NCI-H82 treated with DMSO at 0.1 percent for 48 hours (cell line): ENCODE measurements around the gene YBEY.
A peak's percentile ranks its signal among the peaks of the same experiment; 100 is the strongest.
"Not testable (repeated sequence)": the region's sequence is repeated elsewhere in the genome, so short reads cannot be mapped to it uniquely, and the experiment has no call there.

Source experiments
- DNase-seq: peaks from one replicate; lab custom pipeline; 2025; ENCODE audit not compliant: unreplicated experiment; lab: John Stamatoyannopoulos, UW

Gene YBEY, protein sequence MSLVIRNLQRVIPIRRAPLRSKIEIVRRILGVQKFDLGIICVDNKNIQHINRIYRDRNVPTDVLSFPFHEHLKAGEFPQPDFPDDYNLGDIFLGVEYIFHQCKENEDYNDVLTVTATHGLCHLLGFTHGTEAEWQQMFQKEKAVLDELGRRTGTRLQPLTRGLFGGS

GRCh38 chr21:46285761-46286647 is at the start of gene YBEY:
TSS of gene YBEY (plus strand) at chr21:46286342. CDS start at chr21:46286914, 572 bp downstream.
- peak; percentile 63 for DNase-seq

DNA sequence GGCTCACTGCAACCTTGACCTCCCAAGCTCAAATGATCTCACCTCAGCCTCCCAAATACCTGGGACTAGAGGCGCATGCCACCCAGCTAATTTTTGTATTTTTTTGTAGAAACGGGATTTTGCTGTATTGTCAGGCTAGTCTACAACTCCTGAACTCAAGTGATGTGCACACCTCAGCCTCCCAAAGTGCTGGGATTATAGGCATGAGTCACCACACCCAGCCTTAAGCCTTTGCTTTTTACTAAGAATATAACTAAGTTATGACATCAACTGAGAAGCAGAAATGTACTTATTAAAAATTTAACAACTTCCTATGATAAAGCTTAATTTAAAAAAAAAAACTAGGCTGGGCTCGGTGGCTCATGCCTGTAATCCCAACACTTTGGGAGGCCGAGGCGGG is 48.7 kb upstream of the YBEY start:
- DNase-seq = no peak

DNA sequence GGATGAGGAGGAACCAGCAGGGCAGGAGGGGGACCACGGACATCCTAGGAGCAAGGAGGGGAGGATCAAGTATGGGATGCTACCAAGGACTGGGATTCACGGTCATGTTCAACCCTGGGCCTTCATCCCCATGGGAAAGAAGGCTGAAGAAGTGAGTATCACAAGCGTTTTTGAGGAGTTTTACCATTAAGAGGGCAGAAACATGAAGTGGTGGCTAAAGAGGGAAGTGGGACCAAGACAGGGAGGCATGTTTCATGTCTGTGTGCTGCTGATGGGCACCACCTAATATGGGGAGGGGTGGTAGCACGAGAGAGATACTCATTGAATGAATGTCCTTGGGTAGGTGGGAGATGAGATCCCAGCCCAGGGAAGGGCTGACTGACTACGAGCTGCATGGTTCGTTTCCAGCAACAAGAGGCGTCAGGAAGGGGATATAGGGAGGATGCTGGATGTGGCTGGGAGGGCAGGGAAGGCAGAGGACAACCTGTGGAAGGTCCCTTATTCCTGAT is 46.3 kb upstream of the YBEY start:
- no peak for DNase-seq

DNA sequence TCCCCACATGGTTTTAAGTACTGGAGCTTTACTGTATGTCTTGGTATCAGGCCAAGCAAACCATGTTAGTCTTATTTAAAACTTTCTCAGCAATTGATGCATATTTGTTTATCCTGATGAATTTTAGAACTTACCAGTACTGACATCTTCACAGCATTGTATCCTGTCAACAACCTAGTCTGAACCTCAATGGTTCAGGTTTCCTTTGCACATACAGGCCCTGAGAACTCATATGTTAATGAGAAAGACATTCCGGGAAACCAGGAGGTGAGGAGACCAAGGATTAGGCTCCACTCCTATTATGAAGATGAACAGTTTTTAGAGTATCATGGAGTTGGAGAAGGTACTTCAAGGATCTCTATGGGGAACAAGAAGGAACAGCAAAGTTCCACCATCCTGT is 44.6 kb upstream of the YBEY start:
- not testable (repeated sequence) for DNase-seq

GRCh38 chr21:46243325-46243724 is 42.8 kb upstream of the YBEY start:
- DNase-seq = no peak

DNA sequence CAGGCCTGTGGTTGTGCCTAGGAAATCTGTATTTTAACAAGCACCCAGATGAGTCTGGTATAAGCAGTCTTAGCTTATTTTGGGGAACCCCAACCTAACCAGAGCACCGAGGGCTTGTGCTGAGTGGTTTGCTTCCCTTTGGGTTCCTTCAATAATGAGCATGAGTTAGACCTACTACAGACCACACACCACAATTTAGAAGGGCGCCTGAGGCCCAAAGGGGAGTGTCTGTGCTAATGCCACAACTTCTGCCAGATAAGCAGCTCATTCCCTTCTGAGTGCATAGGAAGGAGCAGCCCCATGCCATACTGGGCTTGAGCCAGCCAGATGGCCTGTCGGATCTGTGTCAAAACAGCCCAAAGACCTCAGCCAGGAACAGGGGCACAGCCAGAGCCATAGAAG is 42.2 kb upstream of the YBEY start:
- no peak for DNase-seq

- DNase-seq = no peak
Observed at GRCh38 chr21:46244602-46245001, 41.5 kb upstream of the YBEY start.

GRCh38 chr21:46245213-46245915 is 40.8 kb upstream of the YBEY start:
- no peak for DNase-seq

DNA sequence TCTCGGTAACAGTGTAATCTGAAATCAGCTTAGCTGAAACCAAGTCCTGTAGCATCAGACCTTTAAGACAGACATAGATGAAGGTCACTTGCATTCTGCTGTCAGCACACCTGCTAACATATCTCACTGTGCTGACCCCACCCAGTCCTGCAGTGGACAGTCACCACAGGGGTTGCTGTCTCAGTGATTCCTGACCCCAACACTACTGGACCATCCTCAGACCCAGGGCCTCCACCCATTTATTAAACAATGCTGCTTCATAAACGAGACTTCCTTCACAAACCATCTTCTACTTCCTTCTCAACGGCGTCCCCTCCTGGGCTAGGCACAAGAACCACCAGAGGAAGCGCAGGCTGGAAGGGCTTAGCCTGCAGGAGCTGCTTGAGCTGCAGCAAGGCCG is 39.8 kb upstream of the YBEY start:
- no peak for DNase-seq

DNA sequence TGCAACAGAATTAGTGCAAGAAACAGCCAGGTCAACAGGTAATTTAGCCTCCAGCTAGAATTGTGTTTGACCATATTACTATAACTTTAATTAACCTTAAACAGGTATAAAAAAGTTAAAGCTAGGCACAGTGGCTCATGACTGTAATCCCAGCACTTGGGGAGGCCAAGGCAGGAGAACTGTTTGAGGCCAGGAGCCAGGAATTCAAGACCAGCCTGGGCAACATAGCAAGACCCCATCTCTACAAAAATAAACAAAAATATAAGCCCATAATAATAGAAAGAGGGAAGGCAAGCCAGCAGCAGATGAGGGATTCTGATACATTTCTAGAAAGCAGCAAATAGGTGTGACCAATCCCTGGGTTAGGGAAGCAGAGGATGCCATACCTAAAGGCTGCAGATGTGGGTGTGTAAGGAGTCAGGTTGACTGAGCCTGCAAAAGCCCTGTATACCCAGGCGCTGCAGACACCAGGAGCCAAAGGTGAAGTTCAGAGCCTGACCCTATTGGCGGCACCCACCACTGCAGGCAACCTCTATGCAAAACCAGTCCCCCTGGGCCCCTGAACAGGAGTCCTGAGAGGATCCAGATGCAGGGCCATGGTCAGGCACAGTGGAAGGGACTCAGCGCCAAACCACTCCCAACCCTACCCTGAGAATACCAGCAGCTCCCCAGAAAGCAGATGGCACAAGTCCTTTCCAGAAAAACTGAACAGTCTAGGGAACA is 38.3 kb upstream of the YBEY start:
- no peak for DNase-seq

DNA sequence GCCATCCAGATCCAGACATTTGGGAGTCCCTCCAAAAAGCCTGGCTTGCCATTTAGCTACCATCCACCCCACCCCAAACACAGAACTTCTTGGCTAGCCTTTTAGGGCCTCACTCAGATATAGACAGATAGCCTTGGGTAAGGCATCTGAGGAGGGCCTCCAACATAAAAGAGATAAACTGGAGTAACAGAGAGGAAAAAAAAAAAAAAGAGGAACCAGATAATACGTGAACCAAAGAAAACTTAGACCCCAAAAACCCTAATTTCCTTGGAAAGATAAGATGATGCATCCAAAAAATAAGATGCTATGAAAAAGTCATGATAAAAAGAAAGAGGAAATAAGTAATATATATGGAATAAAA is 37.7 kb upstream of the YBEY start:
- DNase-seq = no peak

GRCh38 chr21:46248827-46249226 is 37.3 kb upstream of the YBEY start:
- DNase-seq = no peak

DNA sequence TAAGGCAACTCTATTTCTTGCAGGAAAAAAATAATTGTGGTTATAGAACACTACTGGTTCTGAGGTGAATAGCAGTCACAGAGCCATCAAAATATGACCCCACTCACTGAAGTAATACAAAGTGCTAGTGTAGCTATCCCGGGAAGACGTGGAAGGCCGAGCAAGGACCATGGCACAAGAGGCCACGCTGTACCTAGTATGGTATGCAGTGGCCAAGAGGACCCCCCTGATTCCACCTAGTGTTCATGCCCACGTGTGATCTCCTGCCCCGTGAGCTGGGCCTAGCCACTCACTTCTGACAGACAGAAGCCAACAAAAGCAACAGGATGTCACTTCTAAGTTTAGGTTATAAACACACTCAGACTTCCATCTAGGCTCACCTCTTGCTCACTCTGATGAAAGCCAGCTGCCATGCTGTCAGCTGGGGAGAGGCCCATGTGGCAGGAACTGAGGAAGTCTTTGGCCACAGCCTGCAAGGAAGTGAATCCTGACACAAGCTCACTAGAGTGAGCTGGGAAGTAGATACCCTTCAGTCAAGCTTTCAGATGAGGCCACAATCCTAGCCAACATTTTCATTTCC is 35.9 kb upstream of the YBEY start:
- no peak for DNase-seq

- DNase-seq = no peak
Observed at GRCh38 chr21:46252840-46253239, 33.3 kb upstream of the YBEY start.

- DNase-seq = no peak
Observed at GRCh38 chr21:46253610-46254124, 32.5 kb upstream of the YBEY start.

DNA sequence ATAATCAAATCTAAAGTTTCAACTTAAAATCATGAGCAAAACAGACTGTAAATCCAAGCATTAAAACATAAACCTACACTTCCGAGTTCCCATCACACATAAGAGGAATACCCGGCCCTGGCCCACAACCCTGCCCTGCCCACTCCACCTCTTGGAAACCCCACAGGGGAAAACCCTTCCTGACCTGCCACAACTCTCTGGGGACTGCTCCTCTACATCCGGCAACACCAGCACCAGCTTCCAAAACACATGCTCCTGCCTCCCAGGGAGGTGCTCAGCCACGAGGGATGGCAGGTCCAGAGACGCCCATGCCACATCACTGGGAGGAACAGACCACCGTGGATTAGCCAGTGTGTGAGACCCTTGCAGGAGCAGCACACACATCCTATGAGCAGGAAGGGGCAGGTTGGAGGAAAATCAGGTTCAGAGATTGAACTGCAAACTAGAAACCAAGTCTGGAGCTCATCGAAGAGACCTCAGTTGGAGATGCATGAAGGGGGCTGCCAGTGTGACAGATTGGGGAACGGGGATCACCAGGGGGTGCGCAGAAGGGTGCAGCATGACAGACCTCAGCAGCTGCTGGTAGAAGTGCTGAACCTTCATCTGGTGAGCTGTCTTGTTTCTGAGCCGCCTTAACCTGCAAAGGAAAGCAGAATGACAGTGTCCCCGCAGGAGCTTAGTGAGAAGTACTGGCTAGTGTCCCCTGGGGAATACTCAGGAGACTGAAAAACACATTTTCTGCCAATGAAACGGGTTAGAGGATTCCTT is 31.8 kb upstream of the YBEY start:
- DNase-seq = no peak

GRCh38 chr21:46255166-46255565 is 31.0 kb upstream of the YBEY start:
- no peak for DNase-seq

DNA sequence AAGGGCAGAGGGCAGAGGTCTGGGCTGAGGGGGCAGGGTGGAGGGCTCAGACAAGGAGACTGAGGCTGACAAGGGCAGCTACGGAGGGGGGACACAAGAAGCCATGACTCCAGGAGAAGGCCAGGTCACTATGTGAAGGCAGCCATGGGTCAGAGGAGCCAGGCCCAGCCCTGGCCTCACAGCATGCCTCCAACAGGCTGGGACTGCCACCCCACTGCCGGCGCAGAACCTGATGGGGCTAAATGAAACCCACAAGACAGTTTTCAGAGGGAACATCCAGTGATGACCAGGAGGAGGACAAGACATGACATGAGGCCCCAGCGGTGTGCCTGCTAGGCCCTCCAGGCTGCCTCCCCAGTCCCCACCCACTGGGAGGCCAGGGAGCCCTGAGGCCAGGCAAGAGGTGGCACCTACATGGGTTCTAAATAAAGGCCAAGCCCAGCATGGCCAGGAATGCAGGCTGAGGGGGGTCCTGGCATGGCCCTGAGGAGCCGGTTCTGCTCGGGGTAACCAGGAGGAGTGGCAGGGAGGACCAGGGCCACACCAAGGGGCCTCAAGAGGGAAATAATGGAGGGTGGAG is 30.3 kb upstream of the YBEY start:
- no peak for DNase-seq

DNA sequence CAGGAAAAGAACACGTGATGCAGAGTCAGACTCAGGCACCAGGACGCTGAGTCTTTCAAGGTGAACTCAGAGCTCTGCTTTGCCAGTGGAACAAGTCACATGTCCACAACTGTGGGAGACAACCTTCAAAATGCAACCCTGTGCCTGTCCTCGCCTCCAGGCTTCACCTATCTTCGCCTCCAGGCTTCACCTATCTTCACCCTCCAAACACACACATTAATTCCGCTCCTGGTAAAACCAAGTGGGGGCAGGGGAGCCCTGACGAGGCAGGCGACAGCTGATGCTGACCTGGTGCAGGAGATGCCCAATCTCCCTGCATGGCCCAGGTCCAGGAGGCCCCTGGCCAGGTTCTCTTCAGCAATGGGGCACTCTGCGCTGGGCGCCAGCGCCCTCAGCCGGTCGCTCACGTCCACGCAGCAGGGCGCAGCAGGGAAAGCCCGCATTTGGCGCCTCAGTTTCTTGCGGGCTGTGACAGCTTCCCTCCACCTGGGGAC is 29.6 kb upstream of the YBEY start:
- DNase-seq = no peak
